SH-SY5Y (cell line): ENCODE data around the gene RAB27A.

Experiments
- GATA2 ChIP-seq: IDR thresholded peaks from 2 replicates; pipeline ENCODE4 v1.6.1; 2011; ENCODE audit warnings: mild to moderate bottlenecking, low read depth, low read length
- GATA3 ChIP-seq: IDR thresholded peaks from 2 replicates; pipeline ENCODE4 v1.6.1; 2011; ENCODE audit warnings: low read depth, mild to moderate bottlenecking, low read length, moderate library complexity

DNA sequence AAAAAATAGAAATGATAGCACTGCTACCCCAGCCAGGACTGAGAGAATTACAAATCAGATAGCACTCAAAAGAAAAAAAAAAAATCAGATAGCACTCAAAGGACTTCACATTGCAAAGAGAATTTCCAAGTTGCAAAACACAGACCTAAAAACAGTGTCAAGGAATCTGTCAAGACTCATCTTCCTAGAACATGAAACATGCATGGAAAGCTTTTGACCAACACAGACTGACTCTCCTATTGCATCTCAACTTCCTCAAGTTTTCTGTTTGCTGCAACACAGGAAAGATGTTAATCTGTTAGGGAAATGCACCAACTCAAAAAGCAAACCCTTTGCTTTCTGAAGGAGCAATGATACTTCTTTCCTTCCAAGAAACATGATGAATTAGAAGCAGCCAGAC lies 42.3 kb downstream of the RAB27A start:
- TF ChIP-seq GATA3, result no peak
- no peak for TF ChIP-seq GATA2
